Measurements from ENCODE around the gene BPNT1. TPM values are rescaled to one million over a fixed set of nuclear protein-coding genes. Genes with fewer than 3 reads are reported as not detected.

The BPNT1 gene
- total and polyA plus RNA-seq, 2 of the 13 experiments (the other 11 are each of a cell fraction or from before 2014, with no cell fraction given) = 35.2 to 43.9 TPM

DNA sequence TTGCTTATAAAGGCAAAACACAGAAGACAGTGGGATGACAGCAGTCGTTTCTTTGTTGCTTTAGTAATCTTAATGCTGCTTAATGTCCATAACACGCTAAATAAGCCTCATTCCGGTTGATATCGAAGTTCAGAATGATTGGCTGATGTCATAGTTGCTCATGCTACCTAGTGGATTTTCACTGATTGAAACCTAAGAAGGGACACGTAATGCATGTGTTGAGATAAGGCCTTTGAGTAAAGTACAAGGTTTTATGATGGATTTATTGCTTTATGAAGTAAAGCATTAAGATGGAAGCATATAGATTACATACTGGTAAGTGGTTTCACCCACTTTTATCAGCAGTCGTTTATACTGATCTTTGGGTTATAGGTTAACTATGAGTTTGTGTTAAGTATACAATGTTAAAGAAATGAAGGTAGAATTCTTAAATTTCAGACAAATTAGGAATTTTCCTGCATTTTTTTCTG is 29.5 kb upstream of the BPNT1 start:
- no peak overlapping the region for H3K4me3 ChIP-seq (replicated peaks in 1 of 3; ENCODE audit: insufficient read depth in 1 of 3, low read depth in 2 of 3, low read length in 3 of 3)
- no TSS peak for BruUV-seq (replicated peaks)
- DNase-seq (ENCODE audit: low spot score) (no peak), ATAC-seq (no peak), FAIRE-seq (no peak)
- TF ChIP-seq ZNF550 (CRISPR knock-in tag; IDR thresholded peaks at IDR 0.05; ENCODE audit: borderline replicate concordance) (no peak), ZNF660 (CRISPR knock-in tag; IDR thresholded peaks at IDR 0.05; ENCODE audit: borderline replicate concordance, low read depth) (no peak), HNRNPK (IDR thresholded peaks at IDR 0.05; ENCODE audit: low read depth, low read length, poor library complexity, severe bottlenecking) (no peak)
- TF ChIP-seq, protein P1, sequence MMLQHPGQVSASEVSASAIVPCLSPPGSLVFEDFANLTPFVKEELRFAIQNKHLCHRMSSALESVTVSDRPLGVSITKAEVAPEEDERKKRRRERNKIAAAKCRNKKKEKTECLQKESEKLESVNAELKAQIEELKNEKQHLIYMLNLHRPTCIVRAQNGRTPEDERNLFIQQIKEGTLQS (CRISPR knock-in tag; IDR thresholded peaks at IDR 0.05) = no peak
- no peaks in the 10 kb centered on the region; a peak in 1 of 5 replicates for H3K27me3 ChIP-seq (ENCODE audit: control insufficient read depth in 1 of 2, insufficient read depth in 2 of 2, low read length in 2 of 2)
- H3K4me1 ChIP-seq (ENCODE audit: insufficient read depth, low read length) = peaks cover 19% of the 10 kb centered on the region
- no peaks in the 10 kb centered on the region for H3K79me2 ChIP-seq (ENCODE audit: insufficient read depth, low read length)
- 90% methylated on average over 6 of the region's 6 CpGs for WGBS (ENCODE audit: low lambda C conversion rate)
- no peak overlapping the region for H3K9ac ChIP-seq (ENCODE audit: insufficient read depth, low read depth, low read length)
- intact Hi-C loops (cut with micrococcal nuclease; ENCODE audit: unreplicated experiment) = no loop called here
- H2AFZ ChIP-seq (ENCODE audit: low read length) = no peak overlapping the region
- in situ Hi-C loops (cut with HindIII; ENCODE audit: extremely low pct_ligation_motif_present, low pct_unique_long_range_greater_than_20kb) = no loop called here
- H3K4me2 ChIP-seq (ENCODE audit: low read depth, low read length) = no peak overlapping the region
- H3K27ac ChIP-seq (ENCODE audit: extremely low read length, insufficient read depth, low read length) = no peak overlapping the region
- POLR2A ChIA-PET = no interaction called here
- no peaks in the 10 kb centered on the region for H3K9me3 ChIP-seq (ENCODE audit: low read length)
- CTCF ChIA-PET (ENCODE audit: low intra/inter-chr PET ratio, low total read pairs) = no interaction called here
- H4K20me1 ChIP-seq (ENCODE audit: insufficient read depth, low read length) = no peaks in the 10 kb centered on the region; the same call in 1 of the 2 replicates
- peaks cover 3 to 19% of the 10 kb centered on the region in 2 experiments; a peak in 4 of 5 replicates for H3K36me3 ChIP-seq (replicated peaks in 1 of 2; ENCODE audit: control insufficient read depth in 1 of 2, insufficient read depth in 2 of 2, low read length in 2 of 2)

- H3K27me3 ChIP-seq (ENCODE audit: control insufficient read depth in 1 of 2, insufficient read depth in 2 of 2, low read length in 2 of 2) = no peaks in the 10 kb centered on the region
- H3K4me2 ChIP-seq (ENCODE audit: low read depth, low read length) = no peak overlapping the region
- intact Hi-C loops (cut with micrococcal nuclease; ENCODE audit: unreplicated experiment) (no loop called here), in situ Hi-C loops (cut with HindIII; ENCODE audit: extremely low pct_ligation_motif_present, low pct_unique_long_range_greater_than_20kb) (no loop called here)
- POLR2A ChIA-PET = no interaction called here
- no peak overlapping the region for H3K4me3 ChIP-seq (replicated peaks in 1 of 3; ENCODE audit: insufficient read depth in 1 of 3, low read depth in 2 of 3, low read length in 3 of 3)
- ATAC-seq = no peak
- 94% methylated on average over 5 of the region's 5 CpGs for WGBS (ENCODE audit: low lambda C conversion rate)
- no peak overlapping the region for H2AFZ ChIP-seq (ENCODE audit: low read length)
- DNase-seq (ENCODE audit: low spot score) = peak; percentile 30
- H3K9ac ChIP-seq (ENCODE audit: insufficient read depth, low read depth, low read length) = no peak overlapping the region
- H3K4me1 ChIP-seq (ENCODE audit: insufficient read depth, low read length) = no peaks in the 10 kb centered on the region
- H3K9me3 ChIP-seq (ENCODE audit: low read length) = no peaks in the 10 kb centered on the region
- CTCF ChIA-PET (ENCODE audit: low intra/inter-chr PET ratio, low total read pairs) = interaction anchor here (0.7 kb wide), 1 partner anchor 123 kb away, joined by 3 read pairs; no protein-coding TSS in a partner anchor
- H4K20me1 ChIP-seq (ENCODE audit: insufficient read depth, low read length) = no peaks in the 10 kb centered on the region; the same call in 1 of the 2 replicates
- BruUV-seq (replicated peaks) = no TSS peak
- no peak overlapping the region for H3K27ac ChIP-seq (ENCODE audit: extremely low read length, insufficient read depth, low read length)
- peaks cover 7 to 47% of the 10 kb centered on the region in 2 experiments; a peak in 4 of 5 replicates for H3K36me3 ChIP-seq (replicated peaks in 1 of 2; ENCODE audit: control insufficient read depth in 1 of 2, insufficient read depth in 2 of 2, low read length in 2 of 2)
- H3K79me2 ChIP-seq (ENCODE audit: insufficient read depth, low read length) = no peaks in the 10 kb centered on the region
- no peak for FAIRE-seq
- TF ChIP-seq TBX2 (CRISPR knock-in tag; IDR thresholded peaks at IDR 0.05; ENCODE audit: borderline replicate concordance) (no peak), HIVEP1 (CRISPR knock-in tag; IDR thresholded peaks at IDR 0.05) (no peak), ZNF547 (CRISPR knock-in tag; IDR thresholded peaks at IDR 0.05) (no peak), PCBP1 (IDR thresholded peaks at IDR 0.05; ENCODE audit: borderline replicate concordance, low read depth, low read length) (no peak), ARID3A (IDR thresholded peaks at IDR 0.05; ENCODE audit: low read depth, low read length) (peak; percentile 38; the same call in 1 of the 2 replicates)
- TF ChIP-seq, protein P2, sequence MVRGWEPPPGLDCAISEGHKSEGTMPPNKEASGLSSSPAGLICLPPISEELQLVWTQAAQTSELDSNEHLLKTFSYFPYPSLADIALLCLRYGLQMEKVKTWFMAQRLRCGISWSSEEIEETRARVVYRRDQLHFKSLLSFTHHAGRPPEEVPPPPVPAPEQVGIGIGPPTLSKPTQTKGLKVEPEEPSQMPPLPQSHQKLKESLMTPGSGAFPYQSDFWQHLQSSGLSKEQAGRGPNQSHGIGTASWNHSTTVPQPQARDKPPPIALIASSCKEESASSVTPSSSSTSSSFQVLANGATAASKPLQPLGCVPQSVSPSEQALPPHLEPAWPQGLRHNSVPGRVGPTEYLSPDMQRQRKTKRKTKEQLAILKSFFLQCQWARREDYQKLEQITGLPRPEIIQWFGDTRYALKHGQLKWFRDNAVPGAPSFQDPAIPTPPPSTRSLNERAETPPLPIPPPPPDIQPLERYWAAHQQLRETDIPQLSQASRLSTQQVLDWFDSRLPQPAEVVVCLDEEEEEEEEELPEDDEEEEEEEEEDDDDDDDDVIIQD (CRISPR knock-in tag; IDR thresholded peaks at IDR 0.05; ENCODE audit: low read depth) = peak; percentile 74; the same call in 1 of the 2 replicates
- TF ChIP-seq, protein P3, sequence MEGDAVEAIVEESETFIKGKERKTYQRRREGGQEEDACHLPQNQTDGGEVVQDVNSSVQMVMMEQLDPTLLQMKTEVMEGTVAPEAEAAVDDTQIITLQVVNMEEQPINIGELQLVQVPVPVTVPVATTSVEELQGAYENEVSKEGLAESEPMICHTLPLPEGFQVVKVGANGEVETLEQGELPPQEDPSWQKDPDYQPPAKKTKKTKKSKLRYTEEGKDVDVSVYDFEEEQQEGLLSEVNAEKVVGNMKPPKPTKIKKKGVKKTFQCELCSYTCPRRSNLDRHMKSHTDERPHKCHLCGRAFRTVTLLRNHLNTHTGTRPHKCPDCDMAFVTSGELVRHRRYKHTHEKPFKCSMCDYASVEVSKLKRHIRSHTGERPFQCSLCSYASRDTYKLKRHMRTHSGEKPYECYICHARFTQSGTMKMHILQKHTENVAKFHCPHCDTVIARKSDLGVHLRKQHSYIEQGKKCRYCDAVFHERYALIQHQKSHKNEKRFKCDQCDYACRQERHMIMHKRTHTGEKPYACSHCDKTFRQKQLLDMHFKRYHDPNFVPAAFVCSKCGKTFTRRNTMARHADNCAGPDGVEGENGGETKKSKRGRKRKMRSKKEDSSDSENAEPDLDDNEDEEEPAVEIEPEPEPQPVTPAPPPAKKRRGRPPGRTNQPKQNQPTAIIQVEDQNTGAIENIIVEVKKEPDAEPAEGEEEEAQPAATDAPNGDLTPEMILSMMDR (CRISPR knock-in tag; IDR thresholded peaks at IDR 0.05) = 0 out of 2 replicates have a peak, but pooled peaks have one; percentile 18
These were observed 23.6 kb upstream of the BPNT1 start for GRCh38 chr1:220113136-220113695.

Data from HepG2 (cell line).